K562 (cell line): ENCODE results near the gene PRR19. TPM values are rescaled to one million over a fixed set of nuclear protein-coding genes. Genes with fewer than 3 reads are reported as not detected.

Source experiments
- ATAC-seq: fragments of 200-7000 bp; cut with Tn5 transposase; 3 replicates; pipeline ENCODE4 v1.9.1; 2020; ENCODE audit warnings: moderate library complexity
- BruUV-seq: library from RNA; stranded (reverse); fragments of 400-500 nt; replicated peaks from 2 replicates; lab custom pipeline; 2021; lab: Mats Ljungman, UMichigan
- CTCF ChIA-PET: fragments of 300-600 bp; formaldehyde crosslinking; extraction: SDS; loops from one replicate; lab custom pipeline; 2021; ENCODE audit warnings: low intra/inter-chr PET ratio; lab: Yijun Ruan, JAX
- POLR2A ChIA-PET: fragments of 300-600, 350-650 bp; sonication (Branson Sonifier 250); formaldehyde crosslinking; extraction: SDS; loops from one replicate; lab custom pipeline; 2021; ENCODE audit warnings: antibody characterized with exemption, inconsistent platforms; lab: Yijun Ruan, JAX
- DNase-seq, 4 experiments: peaks; one replicate each; pipeline versions ENCODE4 v3.0.0 to v3.0.0-alpha.2; 2011 to 2018; ENCODE audit warnings: low spot score in 3 of 4, mixed read lengths in 3 of 4; ENCODE audit errors: extremely low read depth in 1 of 4
- FAIRE-seq: peaks from 2 replicates; lab custom pipeline; 2011; peaks lifted over from hg19 to GRCh38; lab: Jason Lieb, UNC
- H2AFZ ChIP-seq: 2 replicates; pipeline ENCODE4 v1.6.0; 2011; ENCODE audit warnings: low read depth, low read length, control low read depth, inconsistent platforms
- H3K27ac ChIP-seq: fragments of 200-600 bp; 3 replicates; pipeline ENCODE4 v1.8.0; 2011; ENCODE audit warnings: low read depth, mild to moderate bottlenecking, control low read depth, inconsistent platforms, low read length, moderate library complexity, mixed read lengths; ENCODE audit errors: extremely low read depth
- H3K27me3 ChIP-seq, 2 experiments: fragments of 300-600 bp in 1 of 2; 2 replicates in 1 of 2; 3 replicates in 1 of 2; pipeline versions ENCODE4 v1.6.0 to v1.8.0; 2011; ENCODE audit warnings: inconsistent platforms in 2 of 2, low read length in 2 of 2, mild to moderate bottlenecking in 1 of 2, mixed read lengths in 1 of 2, moderate library complexity in 1 of 2; ENCODE audit not compliant: control insufficient read depth in 2 of 2, insufficient read depth in 2 of 2
- H3K36me3 ChIP-seq: fragments of 300-600 bp; 3 replicates; pipeline ENCODE4 v1.8.0; 2011; ENCODE audit warnings: mild to moderate bottlenecking, low read length, inconsistent platforms; ENCODE audit not compliant: control insufficient read depth, insufficient read depth
- H3K4me1 ChIP-seq, 2 experiments: fragments of 200-600 bp in 1 of 2; replicated peaks in 1 of 2; 2 replicates in 1 of 2; 3 replicates in 1 of 2; pipeline versions ENCODE4 v1.5.1 to v1.8.0; 2011; ENCODE audit warnings: inconsistent platforms in 2 of 2, low read length in 2 of 2, mild to moderate bottlenecking in 1 of 2, mixed read lengths in 1 of 2, moderate library complexity in 1 of 2; ENCODE audit not compliant: control insufficient read depth in 2 of 2, insufficient read depth in 2 of 2
- H3K4me2 ChIP-seq: 2 replicates; pipeline ENCODE4 v1.6.1; 2011; ENCODE audit warnings: low read length, control low read depth, inconsistent platforms, mixed read lengths; ENCODE audit not compliant: insufficient read depth
- H3K4me3 ChIP-seq: fragments of 200-600 bp; sonication (generic), shearing (Covaris generic); 2 replicates; pipeline ENCODE4 v1.5.1; 2016; ENCODE audit warnings: control low read depth, inconsistent platforms
- H3K79me2 ChIP-seq: fragments of 200-600 bp; 3 replicates; pipeline ENCODE4 v1.8.0; 2011; ENCODE audit warnings: low read length, inconsistent platforms; ENCODE audit not compliant: control insufficient read depth, insufficient read depth
- H3K9ac ChIP-seq, 2 experiments: 2 replicates each; pipeline versions ENCODE4 v1.6.0 to v1.6.1; 2011; ENCODE audit warnings: low read depth in 2 of 2, low read length in 2 of 2, control low read depth in 1 of 2, inconsistent platforms in 1 of 2, mild to moderate bottlenecking in 1 of 2, mixed read lengths in 1 of 2; ENCODE audit not compliant: insufficient read depth in 1 of 2
- H3K9me1 ChIP-seq: one replicate; pipeline ENCODE4 v1.6.0; 2011; ENCODE audit warnings: inconsistent platforms, mild to moderate bottlenecking, low read length, moderate library complexity; ENCODE audit not compliant: control insufficient read depth, insufficient read depth
- H3K9me3 ChIP-seq: replicated peaks from 2 replicates; pipeline ENCODE4 v1.5.1; 2011; ENCODE audit warnings: low read depth, low read length, inconsistent platforms; ENCODE audit not compliant: control insufficient read depth, insufficient read depth
- H4K20me1 ChIP-seq: replicated peaks from 2 replicates; pipeline ENCODE4 v1.6.1; 2011; ENCODE audit warnings: low read length, inconsistent platforms, mixed read lengths; ENCODE audit not compliant: control insufficient read depth, insufficient read depth
- CUX1 ChIP-seq: fragments of 200-800 bp; sonication (Bioruptor generic); IDR thresholded peaks from 2 replicates; pipeline ENCODE4 v1.6.1; 2016; ENCODE audit warnings: missing genetic modification characterization, missing compliant biosample characterization
- ESRRA ChIP-seq: fragments of 450-650 bp; IDR thresholded peaks from 2 replicates; pipeline ENCODE4 v1.6.1; 2014; ENCODE audit warnings: low read depth, mild to moderate bottlenecking, moderate library complexity, borderline replicate concordance
- GTF2B ChIP-seq: IDR thresholded peaks from 2 replicates; pipeline ENCODE4 v1.6.1; 2011; ENCODE audit not compliant: insufficient read length; ENCODE audit errors: extremely low read depth
- MAFK ChIP-seq: IDR thresholded peaks from 2 replicates; pipeline ENCODE4 v1.6.1; 2011; ENCODE audit warnings: low read length, improper control_type of control experiment
- NBN ChIP-seq: fragments of 450-650 bp; IDR thresholded peaks from 2 replicates; pipeline ENCODE4 v1.6.1; 2016; ENCODE audit warnings: low read depth, mild to moderate bottlenecking
- NFE2 ChIP-seq: IDR thresholded peaks from 2 replicates; pipeline ENCODE4 v1.6.1; 2014; ENCODE audit warnings: antibody characterized with exemption, low read depth
- PHF21A ChIP-seq: fragments of 450-650 bp; IDR thresholded peaks from 2 replicates; pipeline ENCODE4 v1.6.1; 2017; ENCODE audit warnings: low read depth, borderline replicate concordance
- RERE ChIP-seq: sonication (generic); formaldehyde crosslinking; IDR thresholded peaks from 2 replicates; pipeline ENCODE4 v1.8.0; 2023; ENCODE audit warnings: missing genetic modification reagents, mild to moderate bottlenecking, borderline replicate concordance
- SMARCA4 ChIP-seq: fragments of 450-650 bp; IDR thresholded peaks from 2 replicates; pipeline ENCODE4 v1.6.1; 2016
- ZNF347 ChIP-seq: fragments of 450-650 bp; formaldehyde crosslinking; IDR thresholded peaks from 2 replicates; pipeline ENCODE4 v1.4.0; 2020; ENCODE audit warnings: low read depth, mild to moderate bottlenecking, moderate library complexity
- WGBS: fragments of 100-300 bp; shearing (Covaris generic); methylation state at CpG from one replicate; pipeline ENCODE4 v1.1.6; 2016; ENCODE audit warnings: low coverage, mixed read lengths; ENCODE audit not compliant: insufficient coverage; ENCODE audit errors: missing lambda C conversion rate; 5-methylcytosine and 5-hydroxymethylcytosine counted together
- in situ Hi-C: fragments of 300-500 bp; cut with MboI; formaldehyde crosslinking; loops from 4 replicates; pipeline ENCODE4 v1.15.0; 2018; ENCODE audit warnings: inconsistent platforms, mixed read lengths
- intact Hi-C: fragments of 100-400 bp; cut with micrococcal nuclease; formaldehyde crosslinking; loops from 2 replicates; pipeline ENCODE4 v1.14.2; 2022
- polyA plus RNA-seq, 8 experiments: library from polyadenylated mRNA; depleted of rRNA in 4 of 8; stranded (reverse) in 5 of 8; unstranded in 3 of 8; fragments of >200 nt; fragmentation: Nextera tagmentation in 2 of 8; fragmentation: Illumina TruSeq in 1 of 8; extraction: Ambion mirVana in 2 of 8; extraction: Trizol in 1 of 8; gene quantifications; 2 replicates each; pipeline versions ENCODE4 v1.2.1 to v1.2.3, GENCODE V29; 2011 to 2014; ENCODE audit warnings: inconsistent platforms in 1 of 8, missing spikeins in 1 of 8
- total RNA-seq, 7 experiments: library from RNA; depleted of rRNA in 6 of 7; stranded (reverse); fragments of >200 nt in 6 of 7; fragmentation: Illumina TruSeq in 2 of 7; extraction: Trizol in 2 of 7; gene quantifications; 2 replicates each; pipeline versions ENCODE4 v1.2.1 to v1.2.3, GENCODE V29; 2011 to 2021; ENCODE audit warnings: low replicate concordance in 1 of 7

The PRR19 gene
- total and polyA plus RNA-seq, 9 of the 15 experiments (the other 6 are each of a cell fraction or from before 2014, with no cell fraction given), result 0.10 to 1.6 (median 0.54) TPM

GRCh38 chr19:42325308-42325895 lies 23.5 kb downstream of the PRR19 start, which contains the start of gene MEGF8:
Gene MEGF8 (plus strand): TSS chr19:42325635. CDS start chr19:42326244, 609 bp downstream.
- BruUV-seq, result no TSS peak
- in situ Hi-C loops, result loop anchor here (10.0 kb wide), 1 partner anchor 191 kb away; the partner anchor contains the start of gene POU2F2
- FAIRE-seq (peak; percentile 100), DNase-seq (peak; percentile 97 to 99 (median 98)), ATAC-seq (peak; percentile 98)
- Histone ChIP-seq H3K9me1 (no peaks in the 10 kb centered on the region), H3K27ac (peak within 1 kb of the TSS; percentile 72), H3K4me3 (peak within 1 kb of the TSS; percentile 99), H3K9ac (peak within 1 kb of the TSS; percentile 93 to 96), H3K9me3 (no peaks in the 10 kb centered on the region), H3K79me2 (peaks cover 20% of the 10 kb centered on the region), H4K20me1 (no peaks in the 10 kb centered on the region; the same call in 1 of the 2 replicates), H3K4me2 (peak within 1 kb of the TSS; percentile 87), H3K4me1 (peaks cover 8 to 27% of the 10 kb centered on the region in 2 experiments; a peak in 4 of 5 replicates), H2AFZ (peak within 1 kb of the TSS; percentile 98), H3K36me3 (no peaks in the 10 kb centered on the region), H3K27me3 (no peaks in the 10 kb centered on the region)
- WGBS, result 2% methylated on average over 38 of the region's 45 CpGs
- ChIA-PET POLR2A (no interaction called here), CTCF (interaction anchor here (0.5 to 1.6 kb wide), 7 partner anchors 12 to 217 kb away, joined by 3 to 8 read pairs (median 3); partner anchors contain the start of gene TMEM145)
- intact Hi-C loops, result loop anchor here (10.0 kb wide), 2 partner anchors 109 to 191 kb away; partner anchors contain the start of gene POU2F2
- TF ChIP-seq NFE2 (no peak), GTF2B (no peak), CUX1 (CRISPR knock-in tag) (no peak), PHF21A (no peak), ESRRA (no peak; the same call in 1 of the 2 replicates), ZNF347 (CRISPR knock-in tag) (no peak), NBN (0 out of 2 replicates have a peak, but pooled peaks have one; percentile 2), MAFK (peak; percentile 16; the same call in 1 of the 2 replicates), RERE (CRISPR knock-in tag) (no peak), SMARCA4 (no peak)
